H1 (cell line): Measurements from ENCODE around the gene MADD. TPM values are rescaled to one million over a fixed set of nuclear protein-coding genes. Genes with fewer than 3 reads are reported as not detected.

Source experiments
- BCL11A ChIP-seq, 2 experiments: IDR thresholded peaks; one replicate each; pipeline ENCODE4 v1.6.1; 2011; ENCODE audit warnings: low read depth in 2 of 2, low read length in 2 of 2, mild to moderate bottlenecking in 2 of 2
- CBX8 ChIP-seq: fragments of 300-800, 300-1000 bp; sonication (generic); IDR thresholded peaks from 2 replicates; pipeline ENCODE4 v1.7.1; 2016; ENCODE audit warnings: low read depth, low read length, borderline replicate concordance
- CEBPB ChIP-seq: IDR thresholded peaks from 2 replicates; pipeline ENCODE4 v1.6.1; 2012; ENCODE audit warnings: low read depth, low read length
- CTCF ChIP-seq, 3 experiments: IDR thresholded peaks; 1 replicate in 2 of 3; 2 replicates in 1 of 3; pipeline versions ENCODE4 v1.5.1 to v1.6.1; 2011; ENCODE audit warnings: low read length in 3 of 3, mild to moderate bottlenecking in 3 of 3, inconsistent platforms in 2 of 3, low read depth in 1 of 3, moderate library complexity in 1 of 3; ENCODE audit not compliant: insufficient read depth in 1 of 3; ENCODE audit errors: control extremely low read depth in 1 of 3
- EGR1 ChIP-seq: IDR thresholded peaks from 2 replicates; pipeline ENCODE4 v1.6.1; 2011; ENCODE audit warnings: low read depth, low read length, borderline replicate concordance
- FOSL1 ChIP-seq: IDR thresholded peaks from 2 replicates; pipeline ENCODE4 v1.6.1; 2011; ENCODE audit warnings: mild to moderate bottlenecking, low read depth, low read length, moderate library complexity; ENCODE audit not compliant: insufficient read depth
- GABPA ChIP-seq: IDR thresholded peaks from 2 replicates; pipeline ENCODE4 v1.6.1; 2011; ENCODE audit warnings: mild to moderate bottlenecking, low read length, moderate library complexity, borderline replicate concordance; ENCODE audit not compliant: insufficient read depth
- JUND ChIP-seq: IDR thresholded peaks from 2 replicates; pipeline ENCODE4 v1.6.1; 2011; ENCODE audit warnings: mild to moderate bottlenecking, improper control_type of control experiment, low read length
- KDM1A ChIP-seq: fragments of 200-600, 300-600 bp; sonication (generic); IDR thresholded peaks from 2 replicates; pipeline ENCODE4 v1.7.1; 2016; ENCODE audit warnings: mild to moderate bottlenecking, low read length, borderline replicate concordance
- KDM4A ChIP-seq: IDR thresholded peaks from one replicate; pipeline ENCODE4 v1.7.1; 2012; ENCODE audit warnings: low read depth, mild to moderate bottlenecking, moderate library complexity, low read length, inconsistent platforms; ENCODE audit not compliant: severe bottlenecking
- NANOG ChIP-seq: IDR thresholded peaks from 2 replicates; pipeline ENCODE4 v1.6.1; 2011; ENCODE audit warnings: low read length, low read depth, mild to moderate bottlenecking, inconsistent platforms; ENCODE audit not compliant: insufficient read depth, poor library complexity, severe bottlenecking
- POLR2AphosphoS5 ChIP-seq: IDR thresholded peaks from 2 replicates; pipeline ENCODE4 v1.6.1; 2011; ENCODE audit warnings: low read depth, low read length
- RAD21 ChIP-seq, 2 experiments: IDR thresholded peaks in 1 of 2; conservative IDR thresholded peaks in 1 of 2; 2 replicates each; pipeline ENCODE4 v1.6.1; 2011; ENCODE audit warnings: low read depth in 2 of 2, low read length in 2 of 2, improper control_type of control experiment in 1 of 2, inconsistent platforms in 1 of 2, mild to moderate bottlenecking in 1 of 2, moderate library complexity in 1 of 2
- RNF2 ChIP-seq: fragments of 200-900, 300-1000 bp; sonication (generic); IDR thresholded peaks from 2 replicates; pipeline ENCODE4 v1.7.1; 2016; ENCODE audit warnings: borderline replicate concordance, low read depth, mild to moderate bottlenecking, antibody characterized with exemption, low read length; ENCODE audit not compliant: poor library complexity, severe bottlenecking; ENCODE audit errors: missing control alignments
- SAP30 ChIP-seq: fragments of 300-600 bp; sonication (generic); IDR thresholded peaks from 2 replicates; pipeline ENCODE4 v1.7.1; 2012; ENCODE audit warnings: low read length, moderate library complexity, mild to moderate bottlenecking, inconsistent platforms; ENCODE audit not compliant: insufficient read depth, insufficient replicate concordance
- SIN3A ChIP-seq, 2 experiments: IDR thresholded peaks in 1 of 2; conservative IDR thresholded peaks in 1 of 2; 2 replicates each; pipeline ENCODE4 v1.6.1; 2011 to 2012; ENCODE audit warnings: low read length in 2 of 2, improper control_type of control experiment in 1 of 2, low read depth in 1 of 2, mild to moderate bottlenecking in 1 of 2
- SRF ChIP-seq: IDR thresholded peaks from 2 replicates; pipeline ENCODE4 v1.6.1; 2011; ENCODE audit warnings: mild to moderate bottlenecking, low read depth, low read length, moderate library complexity
- TAF1 ChIP-seq: IDR thresholded peaks from 2 replicates; pipeline ENCODE4 v1.6.1; 2011; ENCODE audit warnings: mild to moderate bottlenecking, low read depth, low read length
- YY1 ChIP-seq: IDR thresholded peaks from 2 replicates; pipeline ENCODE4 v1.6.1; 2011; ENCODE audit warnings: low read depth, mild to moderate bottlenecking, low read length
- polyA plus RNA-seq, 7 experiments: library from polyadenylated mRNA; depleted of rRNA in 3 of 7; stranded (reverse) in 5 of 7; unstranded in 2 of 7; fragments of >200 nt in 5 of 7; fragments of 200-250 nt in 2 of 7; gene quantifications; 1 replicate in 5 of 7; 2 replicates in 1 of 7; 4 replicates in 1 of 7; pipeline versions ENCODE4 v1.2.1 to v1.2.3, GENCODE V29; 2011 to 2013; ENCODE audit warnings: missing spikeins in 2 of 7, mixed read lengths in 2 of 7
- total RNA-seq: library from RNA; stranded (reverse); fragmentation: NEBNext Ultra II Directional; extraction: Animal tissue kit (Norgen Biotek cat#: 25700); gene quantifications from 2 replicates; pipeline ENCODE4 v1.2.1, GENCODE V29; 2021

MADD gene
- total and polyA plus RNA-seq, 2 of the 8 experiments (the other 6 are each of a cell fraction or from before 2014, with no cell fraction given), result 32.5 to 45.4 TPM

- TF ChIP-seq GABPA (peak; percentile 60; the same call in 1 of the 2 replicates), CTCF (IDR thresholded peaks at IDR 0.05; ENCODE audit: control extremely low read depth in 1 of 3, insufficient read depth in 1 of 3, low read depth in 1 of 3, low read length in 3 of 3) (peak in 2 of 3 experiments; percentile 100; a peak in 3 of 4 replicates), RAD21 (IDR thresholded peaks at IDR 0.05 in 1 of 2, conservative IDR thresholded peaks at IDR 0.05 in 1 of 2; ENCODE audit: low read depth in 2 of 2, low read length in 2 of 2) (peak; percentile 99 to 100), EGR1 (no peak), FOSL1 (no peak), BCL11A (IDR thresholded peaks at IDR 0.05; ENCODE audit: low read depth in 2 of 2, low read length in 2 of 2) (no peak), KDM1A (peak; percentile 10; the same call in 1 of the 2 replicates), CEBPB (no peak), NANOG (peak; percentile 45), TAF1 (peak; percentile 44; the same call in 1 of the 2 replicates), SRF (no peak), POLR2AphosphoS5 (peak; percentile 70; the same call in 1 of the 2 replicates), YY1 (peak; percentile 76), SIN3A (conservative IDR thresholded peaks at IDR 0.05 in 1 of 2, IDR thresholded peaks at IDR 0.05 in 1 of 2; ENCODE audit: low read depth in 1 of 2, low read length in 2 of 2) (peak in 1 of 2 experiments; percentile 89; a peak in 2 of 4 replicates), JUND (peak; percentile 72), SAP30 (no peak), RNF2 (no peak), KDM4A (peak; percentile 46), CBX8 (no peak)
Measured at GRCh38 chr11:47355283-47356128, 85.6 kb downstream of the MADD start (continued).
